HG02970 (cell line): Measurements from ENCODE around the gene PRKN.

Experiments
- ATAC-seq: cut with Tn5 transposase; IDR thresholded peaks from one replicate; pipeline ENCODE4 v1.9.1; 2021; ENCODE audit warnings: mild to moderate bottlenecking, moderate library complexity, moderate number of reproducible peaks; ENCODE audit not compliant: unreplicated experiment, low FRiP score

Gene PRKN

DNA sequence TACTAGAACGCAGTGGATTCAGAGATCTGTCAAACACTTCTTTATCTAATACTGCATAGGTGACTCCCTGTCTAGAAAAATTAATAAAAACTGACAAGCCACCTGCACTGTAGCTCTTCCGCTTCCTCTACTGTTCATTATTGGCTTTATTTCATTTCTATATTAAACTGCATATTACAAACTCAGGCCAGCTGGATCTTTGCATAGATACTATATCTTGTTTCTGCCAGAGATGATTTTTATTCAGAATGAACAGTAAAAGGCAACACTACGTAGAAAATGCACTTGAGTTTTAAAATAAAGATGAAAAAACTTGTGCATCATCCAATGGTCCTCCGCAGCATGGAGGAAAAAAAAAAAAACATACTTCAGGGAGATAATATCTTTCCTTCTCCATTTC is 508.3 kb downstream of the PRKN start:
- ATAC-seq: no peak

DNA sequence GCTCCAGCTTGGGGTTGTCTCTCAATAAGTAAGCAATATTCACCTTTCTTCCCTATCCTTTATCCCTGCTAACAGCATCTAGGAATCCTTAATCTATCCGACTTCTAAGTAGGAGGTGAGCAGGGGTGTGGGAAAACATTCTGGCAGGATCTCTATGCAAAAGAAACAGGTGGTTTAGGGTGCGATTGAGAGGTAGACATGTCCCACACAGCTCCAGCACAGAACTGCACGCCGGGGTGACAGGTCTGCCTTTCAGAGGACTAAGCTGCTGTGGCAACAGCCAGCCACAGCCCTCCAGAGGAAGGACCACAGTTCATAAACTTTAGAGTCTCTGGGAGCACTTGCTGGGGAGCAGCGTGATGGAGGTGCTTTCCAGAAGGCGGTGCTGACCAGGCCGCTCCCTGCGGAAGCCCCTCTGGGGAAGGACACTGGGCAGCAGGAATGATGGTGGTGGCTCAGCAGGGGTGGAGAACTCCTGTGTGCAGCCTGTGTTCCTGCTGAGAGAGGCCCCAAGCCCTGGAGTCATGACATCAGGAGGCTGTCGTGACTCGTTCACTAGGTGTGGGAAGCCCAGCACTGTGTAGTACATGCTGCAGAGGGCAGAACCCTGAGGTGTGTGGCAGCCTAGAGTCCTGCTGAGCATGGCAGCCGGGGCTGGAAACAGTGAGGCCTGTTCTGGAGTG is 509.6 kb downstream of the PRKN start:
- ATAC-seq: no peak

DNA sequence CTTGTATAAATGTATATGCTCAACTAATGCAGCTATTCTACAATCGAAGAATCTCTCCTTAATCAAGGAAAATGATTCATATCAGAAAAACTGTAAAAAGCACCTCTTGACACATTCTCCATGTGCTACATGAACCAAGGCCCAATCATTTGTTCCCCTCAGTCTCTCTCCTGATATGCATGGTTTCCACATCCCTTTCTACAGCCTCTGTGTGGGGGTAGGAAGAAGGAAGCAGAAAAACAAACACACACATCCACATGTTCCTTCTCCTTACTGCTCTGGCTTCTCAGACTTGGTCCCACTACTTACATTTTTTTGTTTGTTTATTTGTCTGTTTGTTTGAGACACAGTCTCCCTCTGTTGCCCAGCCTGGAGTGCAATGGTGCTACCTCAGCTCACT is 510.5 kb downstream of the PRKN start:
- ATAC-seq: no peak

DNA sequence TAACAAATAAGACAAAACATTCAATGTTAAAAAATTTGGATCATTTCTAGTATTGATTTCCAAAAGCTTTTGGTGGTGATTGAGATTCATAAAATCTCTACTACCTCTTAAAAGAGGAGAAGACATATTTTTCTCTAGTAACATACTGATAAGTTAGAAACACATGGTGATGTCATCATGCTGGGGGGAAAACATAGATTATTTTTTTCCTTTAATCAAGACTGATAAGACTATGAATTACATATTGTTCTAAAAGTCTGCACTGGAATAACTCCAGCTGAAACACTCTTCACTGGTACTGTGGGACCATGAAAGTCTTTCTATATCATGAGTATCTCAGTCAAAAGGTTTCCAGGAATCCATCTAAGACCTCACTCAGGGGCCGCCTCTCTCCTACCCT is 515.8 kb downstream of the PRKN start:
- no peak for ATAC-seq

DNA sequence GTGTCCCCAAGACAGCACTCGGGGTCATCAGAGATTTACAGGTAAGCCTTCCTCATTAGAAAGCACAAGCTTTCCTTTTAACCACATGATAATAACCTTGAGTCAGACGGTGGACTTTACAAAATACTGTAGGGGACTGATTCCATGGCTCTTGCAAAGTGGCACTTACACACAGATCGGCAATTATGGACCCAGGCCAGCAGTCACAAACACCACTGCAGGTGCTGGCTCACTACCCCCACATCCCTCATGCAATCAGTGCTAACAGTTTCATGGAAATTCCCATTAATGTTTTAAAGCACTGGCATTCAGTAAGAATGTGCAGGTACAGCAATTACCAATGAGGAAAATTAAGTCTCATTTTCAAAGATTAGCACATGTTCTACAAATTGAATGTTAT is 516.5 kb downstream of the PRKN start:
- ATAC-seq: no peak

DNA sequence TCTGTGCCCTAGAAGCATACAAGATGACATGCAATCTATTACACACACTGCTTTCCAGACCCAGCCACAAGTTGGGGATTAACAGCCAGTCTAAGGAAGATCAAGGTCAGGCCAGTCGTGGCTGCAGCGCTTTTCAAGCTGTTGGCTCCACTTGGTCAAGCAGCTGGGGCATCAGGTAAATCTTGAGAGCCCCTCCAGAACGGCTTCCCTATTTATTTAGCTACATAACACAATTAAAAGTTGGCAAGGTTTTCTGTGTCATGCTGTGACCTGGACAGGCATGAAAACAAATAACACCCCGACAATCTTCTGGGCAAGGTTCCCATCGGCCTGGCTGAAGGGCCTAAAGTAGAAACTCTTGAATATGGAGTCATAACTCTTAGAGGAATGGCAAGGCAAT is 524.3 kb downstream of the PRKN start:
- no peak for ATAC-seq

DNA sequence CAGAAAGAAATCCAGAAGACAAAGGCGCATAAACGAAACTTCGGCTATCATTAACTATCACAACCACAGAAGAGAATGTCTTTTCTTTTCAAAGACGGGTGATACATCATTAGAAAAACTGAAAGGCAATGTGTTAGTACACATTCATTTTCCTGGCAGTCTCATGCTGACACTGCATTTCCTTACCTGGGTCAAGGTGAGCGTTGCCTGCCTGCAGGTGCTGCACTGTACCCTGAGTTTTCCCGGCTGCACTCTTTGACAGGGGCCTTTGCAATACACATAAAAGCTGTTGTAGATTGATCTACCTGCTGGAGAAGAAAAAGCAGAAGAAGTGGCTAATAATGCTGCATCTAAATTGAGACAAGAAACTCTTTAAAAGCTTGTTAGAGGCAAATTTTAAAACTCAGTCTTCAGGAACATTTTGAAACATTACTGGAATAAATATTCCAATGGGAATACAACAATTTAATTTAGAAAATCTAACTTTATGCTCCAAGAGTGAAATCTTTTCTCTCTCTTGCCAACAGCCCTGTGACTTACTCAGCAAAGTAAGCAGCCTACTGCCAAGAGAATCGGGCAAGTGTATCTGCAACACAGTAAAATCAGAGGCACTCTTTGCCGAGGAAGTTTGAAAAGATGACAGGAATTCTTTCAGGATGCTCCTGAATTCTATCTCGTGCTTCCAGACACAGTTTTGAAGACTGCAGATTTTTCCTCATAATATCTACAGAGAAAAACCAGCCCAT is 526.4 kb downstream of the PRKN start:
- ATAC-seq: no peak

DNA sequence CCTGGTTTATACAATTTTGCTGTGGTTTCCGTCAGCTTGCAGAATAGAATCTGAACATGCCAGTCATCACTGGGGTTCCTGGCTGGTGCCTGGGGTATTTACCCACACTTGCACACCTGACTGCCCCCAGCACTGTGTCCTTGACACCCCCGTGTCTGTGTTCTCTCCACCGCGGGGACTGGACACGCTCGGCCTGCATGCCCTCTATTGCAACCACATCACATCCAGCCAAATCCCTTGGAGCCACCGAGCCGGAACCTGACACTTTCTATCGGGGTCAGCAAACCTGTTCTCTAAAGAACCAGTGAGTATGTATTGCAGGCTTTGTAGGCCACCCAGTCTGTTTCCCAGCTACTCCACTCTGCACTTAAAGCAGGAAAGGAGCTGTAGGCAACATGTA is 527.5 kb downstream of the PRKN start:
- no peak for ATAC-seq

DNA sequence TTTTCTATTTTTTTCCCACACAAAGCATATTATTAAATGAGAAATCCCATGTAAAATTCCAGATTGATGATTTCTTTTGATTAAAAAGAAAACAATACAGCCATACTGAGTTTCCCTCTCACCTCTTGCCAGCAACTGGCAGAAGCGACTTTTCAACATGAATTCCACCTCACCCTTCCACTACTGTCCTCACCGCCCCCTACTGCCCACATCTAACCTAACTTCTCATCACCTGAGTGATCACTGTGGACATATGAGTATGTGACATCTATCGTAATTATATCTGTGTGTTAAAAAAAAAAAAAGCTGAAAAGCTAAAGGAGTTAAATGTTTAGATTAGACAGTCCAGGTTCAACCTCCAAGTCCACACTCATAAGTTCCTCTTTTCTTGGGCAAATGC is 528.6 kb downstream of the PRKN start:
- ATAC-seq: no peak

DNA sequence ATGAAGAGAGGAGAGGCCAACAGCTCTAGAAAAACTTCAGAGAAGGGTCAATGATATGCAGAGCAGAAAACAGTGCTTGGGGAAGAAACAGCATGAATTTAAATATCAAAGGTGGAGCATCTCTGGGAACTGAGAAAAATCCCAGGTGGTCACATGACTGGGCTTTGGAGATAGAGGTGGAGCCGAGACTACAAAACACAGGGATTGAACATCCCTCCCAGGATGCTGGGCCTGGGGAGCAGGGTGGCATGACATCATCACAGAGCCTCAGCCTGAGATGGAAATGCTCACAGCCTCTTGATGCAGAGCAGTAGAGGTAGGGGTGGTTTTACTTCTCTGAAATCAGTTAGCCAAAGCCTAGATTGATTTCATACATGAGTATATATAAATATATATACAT is 529.5 kb downstream of the PRKN start:
- no peak for ATAC-seq

DNA sequence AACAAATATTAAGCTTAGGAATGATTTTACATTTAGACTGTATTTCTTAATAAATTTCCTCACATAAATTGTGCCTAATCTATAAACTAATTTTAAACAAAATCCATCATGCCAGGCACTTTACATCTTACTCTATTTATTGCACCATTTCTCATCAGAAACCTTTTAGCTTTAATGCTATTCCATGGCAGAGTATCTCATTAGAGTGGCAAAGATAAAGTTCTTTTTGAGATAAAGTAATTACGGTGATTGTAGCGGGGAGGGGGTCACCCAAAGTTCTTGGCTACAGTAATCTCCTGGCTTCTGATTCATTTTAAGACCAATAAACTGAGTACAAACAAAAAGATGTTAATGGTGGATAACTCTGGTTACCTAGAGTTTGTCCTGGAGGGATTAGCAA is 532.1 kb downstream of the PRKN start:
- no peak for ATAC-seq

DNA sequence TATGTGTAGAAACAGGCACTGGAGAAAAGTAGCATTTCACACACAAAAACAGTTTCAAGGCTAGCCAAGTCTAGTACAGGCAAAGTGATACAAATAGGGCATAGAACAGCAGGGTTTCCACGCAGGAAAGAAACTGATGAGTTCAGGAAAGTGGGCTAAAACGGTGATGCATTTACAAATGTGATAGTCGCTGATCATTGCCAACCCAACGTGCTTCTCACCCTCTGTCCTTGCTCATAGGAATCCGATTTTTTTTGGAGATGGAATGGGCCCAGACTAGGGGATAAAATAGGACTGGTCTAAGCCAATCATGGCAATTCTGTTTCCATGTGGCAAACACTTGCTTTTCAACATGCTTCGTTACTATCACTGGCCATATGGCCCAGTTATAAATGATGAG is 536.6 kb downstream of the PRKN start:
- no peak for ATAC-seq

DNA sequence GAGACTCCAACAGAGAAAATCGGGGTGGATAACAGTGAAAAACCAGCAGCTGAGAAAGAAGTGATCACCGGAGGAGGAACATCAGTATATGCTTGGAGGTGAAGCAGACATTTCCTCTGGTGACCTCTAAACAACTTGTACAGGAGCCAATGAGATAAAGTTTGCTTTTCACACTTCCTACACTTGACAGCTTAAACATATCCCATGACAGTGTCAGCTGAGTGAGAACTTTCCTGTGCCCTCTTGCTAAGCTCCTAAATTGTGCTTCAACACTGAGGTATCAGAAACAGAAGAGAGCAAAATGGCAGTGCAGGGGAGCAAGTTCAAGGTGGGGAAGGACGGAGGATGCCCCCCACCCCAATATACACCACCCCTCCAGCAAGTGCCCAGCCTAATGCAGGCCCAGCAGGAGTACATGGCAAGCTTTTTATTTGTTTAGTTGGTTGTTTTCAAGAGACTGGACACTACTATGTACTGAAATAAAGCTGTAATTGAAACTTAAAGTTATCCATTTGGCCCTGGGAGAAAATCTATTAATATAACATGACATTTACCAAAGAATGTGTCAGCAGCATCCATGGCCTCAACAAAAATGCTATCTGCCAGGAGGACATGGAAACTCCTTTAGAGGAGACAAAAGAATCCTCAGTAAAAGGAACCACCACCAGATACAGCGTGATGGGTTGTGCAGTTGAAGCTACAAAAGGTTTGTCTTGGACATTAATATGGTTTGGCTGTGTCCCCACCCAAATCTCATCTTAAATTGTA is 540.2 kb downstream of the PRKN start:
- no peak for ATAC-seq

DNA sequence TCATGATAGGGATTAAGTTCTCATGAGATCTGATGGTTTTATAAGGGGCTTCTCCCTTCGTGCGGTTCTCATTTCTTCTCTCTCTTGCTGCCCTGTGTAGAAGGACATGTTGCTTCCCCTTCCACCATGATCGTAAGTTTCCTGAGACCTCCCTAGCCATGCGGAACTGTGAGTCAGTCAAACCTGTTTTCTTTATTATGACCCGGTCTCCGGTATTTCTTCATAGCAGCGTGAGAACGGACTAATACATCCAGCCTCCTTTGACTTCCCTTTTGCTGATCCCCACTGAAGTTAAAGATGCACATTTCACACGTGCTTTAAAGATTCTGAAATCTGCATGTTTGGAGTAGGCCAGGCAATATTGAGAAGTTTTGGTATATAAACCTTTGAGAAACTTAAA is 543.1 kb downstream of the PRKN start:
- no peak for ATAC-seq

DNA sequence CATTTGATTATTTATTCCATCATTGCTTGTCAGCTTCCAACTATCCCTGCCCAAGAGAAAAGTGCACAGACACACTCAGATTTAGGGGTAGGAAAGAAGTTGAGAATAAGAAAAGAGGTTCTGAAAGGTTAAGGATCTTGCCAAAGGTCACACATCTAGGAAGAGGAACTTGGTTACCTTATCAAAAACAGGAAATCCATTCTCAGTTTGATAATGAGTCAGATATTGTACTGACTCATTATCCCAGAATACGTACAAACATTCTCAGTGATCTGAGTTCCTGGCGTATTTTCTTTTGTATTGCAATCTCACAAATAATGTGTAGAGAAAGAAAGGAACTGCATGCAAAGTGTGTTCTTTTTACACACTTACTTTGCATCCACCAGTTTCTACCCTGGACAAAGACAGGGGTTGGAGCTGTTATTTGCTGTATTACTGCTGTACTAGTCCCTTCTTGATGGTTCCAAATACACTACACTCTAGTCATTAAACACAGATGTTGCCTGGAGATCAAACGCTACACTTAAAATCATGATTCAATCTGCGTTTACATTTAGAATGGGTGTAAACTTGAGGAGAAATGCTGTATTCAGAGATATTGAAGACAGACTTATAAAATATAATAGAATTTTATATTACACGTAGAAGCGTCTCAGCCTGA is 545.7 kb downstream of the PRKN start:
- no peak for ATAC-seq

DNA sequence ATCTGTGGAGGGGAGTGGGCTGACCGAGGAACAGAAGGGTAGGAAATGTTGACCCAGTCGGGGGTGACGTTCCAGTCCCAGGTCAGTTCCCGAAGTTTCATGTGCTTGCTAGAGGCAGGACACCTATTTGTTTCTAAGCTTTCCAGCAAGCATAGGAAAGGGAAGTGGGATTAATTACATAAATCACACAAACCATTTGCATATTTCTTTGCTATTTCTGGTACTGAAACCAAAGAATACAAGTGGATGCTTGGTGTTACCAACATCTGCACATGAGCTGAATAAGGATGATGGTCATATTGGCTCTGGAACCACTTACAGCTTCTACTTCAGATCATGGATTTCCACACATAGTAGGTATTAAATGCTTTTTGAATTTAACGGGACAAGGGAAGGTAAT is 546.5 kb downstream of the PRKN start:
- no peak for ATAC-seq

DNA sequence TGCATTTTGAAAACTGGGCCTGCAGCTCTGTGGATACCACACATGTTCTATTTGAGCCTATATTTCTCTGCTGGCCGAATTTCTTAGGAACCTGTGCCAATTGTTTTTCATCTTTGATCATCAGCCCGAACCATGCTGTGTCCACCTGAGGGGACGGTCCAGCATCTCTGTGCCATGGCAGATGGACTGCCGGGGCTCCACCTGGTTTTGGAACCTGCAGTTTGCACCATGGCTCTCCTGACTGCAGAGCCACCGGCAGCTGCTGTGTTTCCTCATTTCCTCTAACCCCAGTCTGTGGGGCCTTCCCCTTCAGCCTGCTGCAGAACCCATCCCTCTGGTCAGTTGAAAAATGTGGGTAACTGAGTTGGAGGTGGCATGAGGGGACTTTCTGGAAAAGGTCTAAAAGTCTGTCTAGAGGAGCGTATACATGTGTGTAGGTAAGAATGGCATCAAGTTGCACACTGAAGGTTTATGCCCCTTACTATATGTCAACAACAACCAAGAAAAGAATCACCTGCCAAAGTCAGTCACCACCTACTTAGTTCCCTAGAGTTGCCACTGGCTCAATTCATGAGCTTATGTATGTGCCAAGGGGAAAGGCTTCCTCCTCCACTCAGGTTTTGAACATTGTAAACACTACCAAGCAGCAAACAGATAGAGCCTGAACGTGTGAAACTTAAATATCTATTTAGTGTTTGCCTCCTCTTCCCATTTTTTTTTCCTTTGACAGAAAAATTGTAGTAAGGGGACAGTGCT is 548.2 kb downstream of the PRKN start:
- ATAC-seq: no peak

DNA sequence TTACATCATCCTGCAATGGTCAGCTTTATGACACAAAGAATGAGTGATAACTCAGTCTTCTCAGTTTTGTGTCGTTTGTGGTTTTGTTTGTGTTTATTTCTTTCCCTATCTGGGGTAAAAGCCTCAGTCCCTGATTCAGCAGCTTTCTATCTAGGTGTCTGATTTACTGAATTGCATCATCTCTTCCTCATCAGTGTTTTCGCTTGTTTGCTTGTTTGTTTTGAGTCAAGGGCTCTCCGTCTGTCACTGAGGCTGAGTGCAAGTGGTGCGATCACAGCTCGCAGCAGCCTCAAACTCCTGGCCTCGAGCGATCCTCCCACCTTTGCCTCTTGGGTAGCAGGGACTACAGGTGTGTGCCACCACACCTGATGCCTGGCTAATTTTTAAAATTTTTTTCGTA is 548.9 kb downstream of the PRKN start:
- ATAC-seq: no peak

DNA sequence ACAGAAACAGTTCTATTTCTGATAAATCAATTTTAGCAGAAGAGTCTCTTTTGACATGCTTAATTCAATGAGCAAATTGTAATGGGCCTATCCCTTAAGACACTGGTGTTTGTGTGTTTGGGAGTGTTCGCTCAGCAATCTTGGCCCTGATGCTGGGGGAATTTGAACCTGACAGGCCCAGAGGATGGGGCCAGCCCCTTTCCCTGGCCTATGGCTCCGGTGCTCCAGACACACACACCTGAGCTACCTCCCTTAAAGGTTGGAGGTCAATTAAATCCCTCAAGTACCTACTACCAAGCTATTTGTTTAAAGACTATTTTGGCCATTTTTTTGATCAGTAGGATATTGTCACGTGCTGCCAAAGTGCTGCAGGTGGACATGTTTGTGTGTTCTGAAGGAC is 549.3 kb downstream of the PRKN start:
- no peak for ATAC-seq

DNA sequence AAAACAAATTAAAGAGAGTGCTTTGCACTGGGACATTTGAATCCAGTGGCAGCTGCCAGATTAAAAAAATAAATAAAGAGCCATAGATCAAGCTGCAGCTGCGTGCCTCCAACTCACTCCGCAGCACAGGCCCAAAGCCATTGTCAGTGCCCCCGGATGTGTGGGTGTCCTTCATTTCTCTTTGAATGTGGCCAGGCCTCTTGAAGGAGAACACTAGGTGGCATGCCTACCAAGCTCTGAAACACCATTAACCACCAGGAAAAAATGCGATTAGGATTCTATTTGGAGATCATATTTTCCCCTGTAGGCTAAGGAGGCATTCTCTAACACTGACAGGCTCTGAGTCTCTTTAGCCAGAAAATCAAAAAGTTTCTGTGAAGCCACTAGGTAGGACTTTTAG is 549.8 kb downstream of the PRKN start:
- ATAC-seq: no peak
